ENCODE data around the gene FERMT2.
A peak's percentile ranks its signal among the peaks of the same experiment; 100 is the strongest.

FERMT2 gene, protein sequence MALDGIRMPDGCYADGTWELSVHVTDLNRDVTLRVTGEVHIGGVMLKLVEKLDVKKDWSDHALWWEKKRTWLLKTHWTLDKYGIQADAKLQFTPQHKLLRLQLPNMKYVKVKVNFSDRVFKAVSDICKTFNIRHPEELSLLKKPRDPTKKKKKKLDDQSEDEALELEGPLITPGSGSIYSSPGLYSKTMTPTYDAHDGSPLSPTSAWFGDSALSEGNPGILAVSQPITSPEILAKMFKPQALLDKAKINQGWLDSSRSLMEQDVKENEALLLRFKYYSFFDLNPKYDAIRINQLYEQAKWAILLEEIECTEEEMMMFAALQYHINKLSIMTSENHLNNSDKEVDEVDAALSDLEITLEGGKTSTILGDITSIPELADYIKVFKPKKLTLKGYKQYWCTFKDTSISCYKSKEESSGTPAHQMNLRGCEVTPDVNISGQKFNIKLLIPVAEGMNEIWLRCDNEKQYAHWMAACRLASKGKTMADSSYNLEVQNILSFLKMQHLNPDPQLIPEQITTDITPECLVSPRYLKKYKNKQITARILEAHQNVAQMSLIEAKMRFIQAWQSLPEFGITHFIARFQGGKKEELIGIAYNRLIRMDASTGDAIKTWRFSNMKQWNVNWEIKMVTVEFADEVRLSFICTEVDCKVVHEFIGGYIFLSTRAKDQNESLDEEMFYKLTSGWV

DNA sequence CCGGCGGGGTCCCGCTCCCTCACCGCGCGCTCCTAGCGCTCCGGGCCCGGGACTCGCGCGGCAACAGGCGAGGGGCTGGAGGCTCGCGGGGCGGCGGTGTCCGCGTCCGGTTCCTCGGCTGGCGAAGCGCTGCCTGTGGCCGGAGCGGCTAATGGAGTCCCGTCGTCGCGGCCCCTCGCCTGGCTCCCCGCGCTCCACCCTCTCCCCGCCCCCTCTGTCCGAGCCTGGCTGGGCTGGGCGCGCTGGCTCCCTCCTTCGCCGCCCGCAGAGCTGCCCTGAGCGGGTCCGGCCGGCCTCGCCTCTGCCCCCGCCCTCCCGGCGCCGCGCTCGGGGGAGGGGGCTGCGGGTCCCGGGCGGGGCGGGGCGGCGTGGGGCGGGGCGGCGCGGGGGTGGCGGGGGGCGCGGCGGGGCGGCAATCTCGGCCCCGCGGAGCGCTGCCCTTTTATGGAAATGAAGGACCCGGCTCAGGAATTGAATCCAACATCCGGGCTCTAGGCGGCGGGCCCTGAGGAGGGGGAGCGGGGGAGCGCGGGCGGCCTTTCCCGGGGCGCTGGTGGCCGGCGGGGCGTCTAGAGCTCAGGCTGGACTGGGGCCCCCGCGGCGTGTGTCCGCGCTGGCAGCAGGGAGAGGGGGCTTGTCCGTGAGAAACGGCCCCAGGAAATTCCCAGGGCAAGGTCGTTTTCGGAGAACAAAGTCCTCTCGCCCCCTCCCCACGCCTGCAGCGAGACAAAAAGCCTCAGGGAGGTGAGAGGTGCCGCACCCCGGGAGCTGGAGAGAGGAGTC is at the start of gene FERMT2:
Gene FERMT2, minus strand, starts transcription at position 153 of the 783 bp plus-strand sequence. CDS start 482 bp downstream, outside the sequence.
- peak; percentile 79 for DNase-seq

DNA sequence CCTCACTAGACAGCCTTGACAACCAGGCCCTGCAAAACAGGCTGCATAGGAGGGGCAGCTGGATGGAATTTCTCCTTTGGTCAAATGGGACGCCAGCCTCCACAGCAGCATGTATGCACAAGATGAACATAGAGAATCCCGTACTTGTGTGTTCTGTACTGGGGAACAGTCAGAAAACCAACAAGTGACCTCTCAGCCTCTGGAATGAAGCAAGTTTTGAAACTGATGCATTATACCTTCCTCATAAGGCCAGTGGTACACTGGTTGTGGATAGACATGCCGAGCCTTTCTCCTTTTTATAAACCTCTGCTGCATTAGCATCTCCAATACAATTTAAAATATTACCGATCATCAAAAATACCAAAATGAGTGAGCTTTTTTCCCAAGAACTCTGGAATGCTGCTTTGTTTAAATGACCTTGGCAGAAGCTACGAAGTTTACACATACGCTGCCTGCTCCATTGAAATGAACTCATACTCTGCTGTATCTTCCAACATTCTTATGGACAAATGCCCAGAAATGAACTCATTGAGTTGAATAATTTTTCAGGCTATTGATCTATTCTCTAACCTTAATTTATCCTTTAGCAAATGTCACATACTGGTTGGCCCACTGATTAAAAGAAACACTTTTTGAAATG is 47.6 kb upstream of the FERMT2 start:
- peak; percentile 64 for DNase-seq

DNA sequence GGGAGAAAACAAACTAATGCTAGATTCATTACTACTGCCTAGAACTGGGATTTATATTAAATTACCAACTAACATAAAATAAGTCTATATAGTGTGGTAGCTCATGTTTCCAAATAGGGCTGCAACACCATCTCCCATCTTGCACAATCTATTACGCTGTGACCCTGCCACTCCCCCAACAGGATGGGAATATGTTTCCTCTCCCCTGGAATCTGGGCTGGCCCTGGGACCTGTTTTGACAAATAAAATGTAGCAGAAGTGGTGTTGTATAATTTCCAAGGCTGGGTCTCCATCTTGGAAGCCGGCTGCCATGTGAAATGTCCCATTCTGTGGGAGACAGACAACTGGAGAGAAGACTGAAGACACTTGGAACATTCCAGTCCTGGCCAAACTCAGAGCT is 45.6 kb upstream of the FERMT2 start:
- no peak for DNase-seq

DNA sequence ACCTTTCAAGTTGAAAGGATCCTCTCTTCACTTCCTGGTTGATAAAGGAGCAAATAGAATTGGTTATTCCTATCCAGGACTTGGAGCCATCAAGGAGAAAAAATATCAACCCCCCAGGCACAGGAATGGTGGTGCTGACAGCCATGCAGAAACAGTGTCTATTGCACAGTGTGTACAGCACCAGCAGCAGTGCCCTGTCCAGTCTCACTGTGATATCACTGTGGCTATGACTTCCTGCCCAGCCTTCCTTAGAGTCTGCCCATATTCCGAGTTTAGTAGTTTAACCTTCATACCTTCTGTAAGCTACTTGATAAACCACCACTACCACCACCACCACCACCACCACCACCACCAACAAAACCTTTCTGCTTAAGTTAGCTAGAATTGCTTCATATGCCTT is 45.1 kb upstream of the FERMT2 start:
- DNase-seq = no peak

DNA sequence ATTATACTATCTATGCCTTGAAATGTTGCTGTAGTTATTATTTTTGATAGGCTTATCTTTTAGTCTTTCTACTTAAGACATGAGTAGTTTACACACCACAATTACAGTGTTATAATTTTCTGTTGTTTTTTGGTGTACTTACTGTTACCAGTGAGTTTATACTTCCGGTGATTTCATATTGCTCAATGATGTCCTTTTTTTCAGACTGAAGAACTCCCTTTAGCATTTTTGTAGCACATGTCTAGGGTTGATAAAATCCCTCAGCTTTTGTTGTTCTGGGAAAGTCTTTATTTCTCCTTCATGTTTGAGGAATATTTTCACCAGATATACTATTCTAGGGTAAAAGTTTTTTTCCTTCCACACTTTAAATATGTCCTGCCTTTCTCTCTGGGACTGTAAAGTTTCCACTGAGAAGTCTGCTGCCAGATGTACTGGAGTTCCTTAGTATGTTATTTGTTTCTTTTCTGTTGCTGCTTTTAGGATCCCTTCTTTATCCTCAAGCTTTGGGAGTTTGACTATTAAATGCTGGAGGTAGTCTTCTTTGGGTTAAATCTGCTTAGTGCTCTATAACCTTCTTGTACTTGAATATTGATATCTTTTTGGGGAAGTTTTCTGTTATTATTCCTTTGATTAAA is 41.5 kb upstream of the FERMT2 start:
- DNase-seq = no peak

DNA sequence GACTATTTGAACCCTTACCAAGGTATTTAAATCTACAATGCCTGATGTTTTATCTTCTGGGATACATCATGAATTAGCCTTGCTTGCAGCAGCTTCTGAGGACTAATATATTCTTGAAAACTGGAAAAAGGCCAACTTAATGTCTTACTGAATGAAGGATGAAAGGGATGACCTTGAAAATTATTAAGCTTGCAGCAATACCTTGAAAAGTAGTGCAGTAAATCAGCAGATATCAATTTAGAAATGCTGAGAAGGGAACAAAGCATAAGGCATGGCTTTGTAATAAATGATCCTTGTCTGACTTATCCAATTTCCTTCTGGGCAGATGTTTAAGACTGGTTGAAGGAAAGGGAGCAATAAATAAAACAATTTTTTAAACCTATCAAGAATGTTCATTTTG is 37.3 kb upstream of the FERMT2 start:
- no peak for DNase-seq

DNA sequence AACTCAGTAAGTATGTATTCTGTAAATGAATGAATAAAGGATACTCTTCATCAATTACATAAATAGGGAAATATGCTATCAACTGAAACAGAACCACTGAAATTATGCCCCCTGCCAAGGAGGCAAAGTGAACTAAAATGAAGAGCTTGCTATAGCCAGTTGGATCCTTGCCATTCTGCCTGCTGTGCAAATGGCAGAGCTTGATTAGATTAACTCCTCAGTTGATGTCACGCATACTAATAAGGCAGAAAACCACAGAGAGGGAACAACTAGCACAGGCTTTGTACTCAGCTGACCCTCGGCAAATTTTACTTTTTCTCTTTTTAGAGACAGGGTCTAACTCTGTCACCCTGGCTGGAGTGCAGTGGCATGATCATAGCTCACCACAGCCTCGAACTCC is 36.7 kb upstream of the FERMT2 start:
- peak; percentile 65 for DNase-seq

DNA sequence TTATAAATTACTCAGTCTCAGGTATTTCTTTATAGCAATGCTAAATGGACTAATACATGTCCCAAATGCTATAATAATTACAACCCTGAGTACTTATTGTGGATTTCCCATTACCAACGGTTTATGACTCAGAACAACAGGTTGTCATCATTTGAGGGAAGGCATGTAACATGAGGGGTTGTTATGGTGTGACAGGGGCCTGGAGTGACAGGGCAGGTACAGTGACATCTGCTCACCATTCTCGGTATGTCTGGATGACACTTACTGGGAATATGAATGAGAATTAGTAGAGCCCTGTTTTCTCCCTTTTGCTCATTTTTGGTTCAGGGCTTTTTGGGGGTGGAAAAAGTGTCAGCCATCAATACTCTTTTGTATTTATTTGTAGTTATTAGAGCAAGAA is 36.2 kb upstream of the FERMT2 start:
- DNase-seq = no peak

DNA sequence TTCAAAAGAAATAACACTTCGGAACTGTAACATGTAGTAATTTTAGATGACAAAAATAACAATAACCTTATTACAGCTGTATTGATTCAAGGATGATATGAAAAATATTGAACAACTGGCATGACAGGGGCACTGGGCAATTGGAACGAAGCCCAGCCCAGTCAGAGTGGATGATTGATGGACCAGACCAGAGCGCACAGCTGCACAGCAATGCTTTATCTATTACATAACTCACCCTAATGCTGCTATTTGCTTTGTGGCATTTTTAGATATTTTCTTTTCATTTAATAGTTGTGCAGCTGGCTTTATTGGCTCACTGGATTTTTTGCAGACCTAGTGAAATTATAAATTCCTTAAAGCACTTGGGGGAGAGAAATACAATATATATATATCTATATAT is 26.9 kb upstream of the FERMT2 start:
- peak; percentile 14 for DNase-seq

DNA sequence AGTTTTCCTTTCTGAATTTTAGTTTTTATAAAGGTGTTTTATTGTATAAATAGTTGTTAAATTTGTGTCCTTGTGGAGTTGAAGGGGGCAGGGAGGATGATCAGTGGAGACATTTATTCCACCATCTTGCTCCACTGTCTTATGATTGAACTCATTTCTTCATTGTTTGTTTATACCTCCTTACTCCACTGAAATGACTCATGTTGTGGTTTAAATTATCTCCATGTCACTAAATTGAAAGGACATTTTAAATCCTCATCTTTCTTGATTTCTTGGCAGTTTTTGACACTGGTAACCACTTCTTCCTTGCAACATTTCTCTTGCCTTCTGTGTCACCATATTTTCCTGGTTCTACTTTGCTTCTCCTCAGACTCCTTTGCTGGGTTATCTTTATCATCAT is 23.6 kb upstream of the FERMT2 start:
- no peak for DNase-seq

DNA sequence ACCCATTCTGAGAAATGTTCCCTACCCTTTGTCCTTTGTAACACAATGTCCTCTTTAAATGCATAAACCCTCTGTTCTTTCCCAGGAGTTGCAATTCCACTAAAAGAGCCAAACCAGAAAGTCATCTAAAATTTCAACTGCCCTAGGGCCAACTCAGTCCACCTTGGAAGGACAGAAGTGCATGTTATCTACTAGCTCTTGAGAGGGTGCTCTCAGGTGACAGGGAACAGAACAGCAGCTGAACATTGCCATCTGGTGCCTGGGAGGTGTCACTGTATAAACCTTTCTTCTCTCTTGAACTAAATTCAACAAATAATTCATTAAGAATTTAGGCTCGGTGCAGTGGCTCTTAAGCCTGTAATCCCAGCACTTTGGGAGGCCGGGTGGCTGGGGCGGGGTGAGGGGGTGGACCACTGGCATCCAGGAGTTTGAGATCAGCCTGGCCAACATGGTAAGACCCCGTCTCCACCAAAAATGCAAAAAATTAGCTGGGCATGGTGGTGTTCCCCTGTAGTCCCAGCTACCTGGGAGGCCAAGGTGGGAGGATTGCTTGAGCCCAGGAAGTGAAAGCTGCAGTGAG is 10.3 kb upstream of the FERMT2 start:
- peak; percentile 44 for DNase-seq

DNA sequence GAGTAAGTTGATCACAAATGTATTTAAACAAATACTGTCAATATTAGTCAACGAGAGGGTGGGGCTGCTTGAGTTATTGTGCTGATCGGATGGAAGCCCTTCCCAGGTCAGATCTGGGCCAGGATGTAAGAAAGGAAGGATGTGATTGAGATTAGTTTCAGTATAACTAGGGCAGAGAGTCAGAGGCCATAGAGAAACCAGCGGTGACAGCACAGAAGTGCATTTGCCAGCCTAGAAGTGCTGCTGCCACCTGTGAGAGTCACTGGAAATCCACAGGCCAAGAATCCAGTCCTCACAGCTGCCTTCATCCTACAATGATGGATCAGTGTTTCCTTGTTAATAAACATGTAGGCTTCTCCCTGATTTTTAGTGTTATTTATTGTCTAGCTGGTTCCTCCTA is 9.8 kb upstream of the FERMT2 start:
- DNase-seq = no peak

DNA sequence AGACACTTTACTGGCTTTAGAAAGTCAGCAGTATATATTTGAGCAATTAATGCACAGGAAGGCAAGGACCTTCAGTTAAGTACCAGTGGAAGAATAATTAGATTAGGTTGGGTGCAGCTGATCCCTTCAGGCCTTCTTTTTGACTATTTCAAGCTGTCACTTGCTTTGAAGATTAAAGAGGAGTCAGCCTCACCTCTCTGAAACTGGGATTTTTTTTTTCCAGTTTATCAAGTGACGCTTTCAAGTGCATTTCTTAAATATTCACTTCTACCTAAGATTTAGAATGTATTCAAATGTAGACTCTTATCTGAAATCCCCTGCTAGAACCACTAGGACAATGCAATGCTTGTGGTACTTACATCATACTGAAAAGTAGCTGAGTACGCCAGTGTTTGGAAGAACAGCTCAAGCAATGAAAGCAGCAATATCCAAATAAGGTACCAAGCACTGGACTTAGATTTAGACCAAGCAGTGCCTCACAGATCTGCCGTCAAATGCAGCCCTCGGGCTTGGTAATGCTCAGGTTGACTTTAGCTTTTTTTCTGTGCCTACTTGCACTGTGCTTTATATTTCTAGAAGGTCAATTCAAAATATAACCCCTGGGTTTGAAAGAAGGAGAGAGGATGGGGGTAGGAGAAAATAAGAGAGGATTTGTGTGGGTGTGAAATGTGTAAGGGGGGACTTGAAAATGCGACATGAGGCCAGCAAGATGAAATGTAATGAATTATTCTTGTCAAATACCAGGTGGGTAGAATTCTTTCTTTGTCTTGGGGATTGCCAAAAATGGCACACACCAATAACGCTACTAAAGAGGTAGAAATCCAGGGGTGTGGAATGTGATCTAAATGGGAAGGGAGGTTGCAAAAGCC is 3.7 kb upstream of the FERMT2 start:
- DNase-seq = no peak

DNA sequence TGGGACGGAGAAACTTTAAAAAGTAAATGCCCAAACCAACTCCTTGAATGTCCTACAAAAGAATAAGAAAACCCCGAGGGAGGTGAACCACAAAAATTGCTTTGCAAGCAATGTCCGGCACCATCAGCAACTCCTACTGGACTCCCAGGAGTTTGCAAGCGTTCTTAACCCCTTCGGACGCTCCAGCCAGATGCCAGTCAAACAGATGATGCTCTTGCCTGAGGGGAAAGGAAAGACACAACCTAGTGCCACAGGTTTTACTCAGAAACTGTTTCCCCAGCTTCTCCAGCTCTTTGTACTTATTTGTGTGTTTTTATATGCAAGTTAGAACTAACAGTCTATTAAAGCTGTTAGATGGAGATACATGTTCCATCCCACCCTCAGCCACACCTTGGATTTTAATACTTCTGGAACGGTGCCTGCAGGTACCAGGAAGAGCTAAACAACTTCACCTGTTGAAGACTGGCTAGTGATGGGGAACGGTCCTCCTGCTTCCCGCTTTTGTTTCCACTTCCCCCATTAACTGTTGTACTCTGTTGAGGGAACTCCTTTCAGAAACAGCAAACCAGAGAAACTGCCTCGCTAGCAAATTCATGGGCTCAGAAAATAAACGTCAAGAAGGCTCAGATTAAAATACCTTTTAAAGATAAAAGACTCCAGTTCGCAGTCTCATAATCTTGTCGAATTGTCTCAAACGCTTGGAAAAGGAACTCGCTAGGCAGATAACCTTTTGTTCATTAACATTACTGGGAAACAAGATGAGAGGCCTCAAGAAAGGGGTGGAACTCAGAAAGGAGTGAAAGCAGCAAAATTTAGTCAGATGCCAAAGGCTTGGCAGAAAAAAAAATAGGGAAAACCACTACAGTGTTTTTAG is 1.1 kb upstream of the FERMT2 start:
- no peak for DNase-seq

DNA sequence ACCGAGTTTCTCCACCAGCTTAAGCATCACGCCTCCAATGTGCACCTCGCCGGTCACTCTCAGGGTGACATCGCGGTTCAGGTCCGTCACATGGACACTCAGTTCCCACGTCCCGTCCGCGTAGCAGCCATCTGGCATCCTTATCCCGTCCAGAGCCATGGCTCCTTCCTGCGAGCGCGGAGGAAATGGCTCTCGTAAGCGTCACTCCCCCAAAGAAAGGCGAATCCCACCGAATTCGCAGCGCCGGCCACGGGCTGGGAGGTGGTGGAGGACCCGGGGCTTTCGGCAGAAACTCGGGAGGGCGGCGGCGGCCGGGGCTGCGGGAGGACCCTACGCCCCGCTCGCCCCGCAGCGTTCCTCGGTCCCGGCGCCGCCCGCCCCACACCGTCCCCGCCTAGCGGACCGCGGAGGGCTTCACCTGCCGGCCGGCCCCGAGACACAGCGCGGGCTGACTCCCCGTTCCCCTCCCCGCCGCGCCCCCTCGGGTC is 396 bp downstream of the FERMT2 start:
- peak; percentile 15 for DNase-seq

DNA sequence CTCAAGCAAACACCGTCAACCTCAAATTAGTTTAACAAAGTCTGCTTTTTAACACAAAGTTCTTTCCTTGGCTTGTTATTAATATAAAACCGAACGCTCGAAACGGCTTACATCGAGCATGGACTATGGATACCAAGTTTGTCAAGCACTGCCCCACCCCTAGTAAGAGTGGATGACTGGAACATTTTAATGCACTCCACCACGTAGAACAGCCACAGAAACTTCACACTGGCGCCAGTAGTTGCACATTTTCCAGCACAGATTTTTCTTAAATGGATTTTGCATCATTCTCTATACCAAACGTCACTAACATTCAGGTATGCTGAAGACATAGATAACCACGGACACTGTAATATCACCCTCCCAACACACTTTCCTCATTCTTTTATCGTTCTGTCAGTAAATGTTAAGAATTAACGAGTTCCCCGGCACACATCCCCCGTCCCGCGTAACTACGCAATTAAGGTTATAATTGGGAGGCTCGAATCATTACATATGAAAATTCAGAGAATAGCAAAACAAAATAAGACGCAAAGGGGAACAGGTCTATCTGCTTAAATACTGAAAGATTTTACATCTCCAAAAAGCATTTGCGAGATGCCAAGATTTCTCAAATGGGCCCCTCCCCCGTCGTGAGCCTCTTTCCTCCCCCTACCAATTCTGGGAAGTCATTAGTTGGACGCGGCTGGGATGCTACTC is 990 bp downstream of the FERMT2 start:
- DNase-seq = no peak

DNA sequence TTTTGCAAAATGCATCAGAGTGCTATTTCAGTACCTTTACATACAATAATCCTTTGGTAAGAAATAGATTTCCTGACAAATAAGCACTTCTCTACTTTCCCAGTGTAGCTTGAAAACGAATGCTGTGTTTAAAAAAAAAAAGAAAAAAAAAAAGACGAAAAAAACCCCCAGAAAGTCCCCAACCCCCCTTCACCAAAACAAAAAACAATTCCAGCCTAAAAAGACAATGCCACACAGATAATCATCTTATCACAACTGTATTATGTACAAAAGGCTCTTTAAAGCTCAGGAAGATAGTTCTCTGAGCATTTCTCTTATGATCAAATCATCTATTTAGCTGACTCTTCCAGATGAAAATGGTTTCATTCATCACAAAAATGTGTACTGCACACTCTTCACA is 1.6 kb downstream of the FERMT2 start:
- DNase-seq = no peak

DNA sequence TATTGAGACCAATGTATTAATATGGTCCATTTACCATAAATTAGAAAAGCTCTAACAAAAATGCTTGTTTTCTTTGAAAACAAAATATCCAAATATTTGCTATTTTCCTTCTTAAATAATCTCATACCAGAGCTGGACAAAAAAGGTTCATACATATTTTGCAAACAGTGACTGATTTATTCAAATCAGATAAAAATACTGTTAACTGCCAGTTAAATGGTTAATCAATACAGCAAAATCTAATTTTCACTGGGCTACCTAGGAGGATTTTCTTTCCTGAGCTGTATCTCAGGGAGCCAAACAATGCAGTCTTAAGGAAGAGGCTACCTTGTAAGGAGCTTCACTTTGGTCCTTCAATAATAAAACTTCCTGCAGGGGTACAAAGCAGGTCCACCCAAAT is 2.0 kb downstream of the FERMT2 start:
- no peak for DNase-seq

DNA sequence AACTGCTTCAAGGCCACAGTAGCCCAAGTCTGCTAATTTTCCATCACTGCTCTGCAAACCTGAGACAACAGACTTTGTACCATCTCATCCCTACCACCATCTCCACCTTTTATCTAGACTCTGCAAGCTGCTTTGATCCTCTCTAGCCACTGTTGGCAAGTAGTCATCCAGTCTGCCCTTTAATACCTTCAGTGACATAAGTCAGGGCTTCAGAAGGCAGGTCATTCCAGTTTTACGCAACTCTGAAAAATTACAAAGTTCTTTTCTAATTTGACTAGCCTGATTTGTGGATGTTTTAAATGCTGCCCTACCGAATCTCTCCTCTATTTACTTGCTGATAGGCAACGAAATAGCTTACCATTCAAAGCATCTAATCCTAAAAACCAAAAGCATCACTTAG is 2.8 kb downstream of the FERMT2 start:
- DNase-seq = no peak
